ENCODE data around the gene AVL9. TPM values are rescaled to one million over a fixed set of nuclear protein-coding genes. Genes with fewer than 3 reads are reported as not detected.
"Not testable (repeated sequence)": the region's sequence is repeated elsewhere in the genome, so short reads cannot be mapped to it uniquely, and the experiment has no call there.

Gene AVL9
- 10 to 100 TPM; 27.2 to 33.1 (median 29.8) TPM for polyA plus RNA-seq (ENCODE audit: insufficient read length in 3 of 3)
- long read RNA-seq, donor 1, full-length matches to known transcripts = 2 of 2 reads
- long read RNA-seq, donor 1, partial matches to known transcripts = 0 of 2 reads
- long read RNA-seq, donor 1, other reads (novel, unspliced or antisense) = 0 of 2 reads
- long read RNA-seq, donor 2 = 0 reads
- long read RNA-seq, donor 3, full-length matches to known transcripts = 1 of 1 reads
- long read RNA-seq, donor 3, partial matches to known transcripts = 0 of 1 reads
- long read RNA-seq, donor 3, other reads (novel, unspliced or antisense) = 0 of 1 reads
- long read RNA-seq, donor 4, full-length matches to known transcripts = 2 of 2 reads
- long read RNA-seq, donor 4, partial matches to known transcripts = 0 of 2 reads
- long read RNA-seq, donor 4, other reads (novel, unspliced or antisense) = 0 of 2 reads
- long read RNA-seq, donor 5 = 0 reads
- long read RNA-seq, donor 6, full-length matches to known transcripts = 3 of 3 reads
- long read RNA-seq, donor 6, partial matches to known transcripts = 0 of 3 reads
- long read RNA-seq, donor 6, other reads (novel, unspliced or antisense) = 0 of 3 reads
- long read RNA-seq, donor 7, full-length matches to known transcripts = 3 of 3 reads
- long read RNA-seq, donor 7, partial matches to known transcripts = 0 of 3 reads
- long read RNA-seq, donor 7, other reads (novel, unspliced or antisense) = 0 of 3 reads
- long read RNA-seq, donor 8 = 0 reads
- long read RNA-seq, donor 9, full-length matches to known transcripts = 1 of 1 reads
- long read RNA-seq, donor 9, partial matches to known transcripts = 0 of 1 reads
- long read RNA-seq, donor 9, other reads (novel, unspliced or antisense) = 0 of 1 reads
- long read RNA-seq, donor 10 = 0 reads
- long read RNA-seq, donor 11, full-length matches to known transcripts = 3 of 3 reads
- long read RNA-seq, donor 11, partial matches to known transcripts = 0 of 3 reads
- long read RNA-seq, donor 11, other reads (novel, unspliced or antisense) = 0 of 3 reads
- long read RNA-seq, donor 12 = 0 reads
- long read RNA-seq, donor 13 = 0 reads
- long read RNA-seq, donor 14, partial matches to known transcripts = 0 of 1 reads
- long read RNA-seq, donor 14, other reads (novel, unspliced or antisense) = 0 of 1 reads
- long read RNA-seq, donor 15 = 0 reads
- long read RNA-seq, donor 16, full-length matches to known transcripts = 7 of 7 reads
- long read RNA-seq, donor 16, partial matches to known transcripts = 0 of 7 reads
- long read RNA-seq, donor 16, other reads (novel, unspliced or antisense) = 0 of 7 reads

DNA sequence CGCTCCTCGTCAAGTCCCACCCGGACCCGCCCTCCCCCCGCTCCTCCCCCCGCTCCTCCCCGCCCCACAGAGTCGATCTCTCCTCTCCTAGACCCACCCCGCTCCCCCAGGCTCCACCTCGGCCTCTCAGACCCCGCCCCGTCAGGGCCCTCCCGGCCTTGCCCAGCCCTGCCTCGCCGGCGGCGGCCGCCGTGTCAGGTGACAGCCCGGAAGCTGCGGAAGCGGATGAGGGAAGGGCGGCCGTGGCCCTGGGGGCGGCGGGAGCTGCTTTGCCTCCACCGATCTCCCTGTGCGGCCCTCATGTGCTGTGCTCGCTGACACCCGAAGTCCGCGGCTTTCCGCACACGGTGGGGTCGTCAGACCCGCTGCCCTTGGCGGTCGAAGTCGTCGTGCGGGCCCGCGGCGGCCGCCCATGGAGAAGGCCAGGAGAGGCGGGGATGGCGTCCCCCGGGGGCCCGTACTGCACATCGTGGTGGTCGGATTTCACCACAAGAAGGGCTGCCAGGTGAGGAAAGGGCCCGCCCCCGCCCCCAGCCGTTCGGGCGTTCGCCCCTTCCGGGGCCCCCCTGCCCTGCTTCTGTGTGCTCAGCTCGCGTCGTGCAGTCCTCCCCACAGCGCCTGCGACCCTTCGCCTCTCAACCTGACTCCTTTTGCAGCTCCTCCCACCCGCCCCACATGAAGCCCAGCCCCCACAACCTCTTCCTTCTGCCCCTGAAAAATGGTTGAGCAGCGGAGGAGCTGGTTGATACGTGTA, at the start of gene AVL9:
TSS of gene AVL9 (plus strand) at position 192 of the 754 bp plus-strand sequence. CDS start at position 413, 221 bp downstream.
- peak; percentile 81 to 96 (median 93) for DNase-seq (ENCODE audit: extremely low read depth in 1 of 11, low read depth in 9 of 11, low spot score in 4 of 11)

DNA sequence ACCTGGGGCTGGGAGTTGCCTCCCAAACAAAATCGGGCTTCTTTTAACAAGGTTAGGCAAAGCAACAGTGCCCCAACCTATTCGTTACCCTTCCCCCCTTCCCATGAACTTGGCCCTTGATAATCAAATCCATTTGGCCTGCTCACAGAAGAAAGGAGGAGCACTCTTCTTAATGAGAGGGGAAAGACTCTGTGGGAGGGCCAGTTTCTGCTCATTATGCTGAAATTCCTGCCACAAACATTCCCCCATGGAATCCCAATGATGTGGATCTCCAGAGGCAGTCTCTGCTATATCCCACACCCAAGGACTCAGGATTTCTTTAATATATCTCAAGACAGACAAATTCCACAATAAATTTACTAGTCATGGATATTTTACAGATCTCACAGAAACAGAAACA, 48.1 kb upstream of the AVL9 start:
- DNase-seq (ENCODE audit: extremely low read depth in 1 of 11, low read depth in 9 of 11, low spot score in 4 of 11) = no peak

DNA sequence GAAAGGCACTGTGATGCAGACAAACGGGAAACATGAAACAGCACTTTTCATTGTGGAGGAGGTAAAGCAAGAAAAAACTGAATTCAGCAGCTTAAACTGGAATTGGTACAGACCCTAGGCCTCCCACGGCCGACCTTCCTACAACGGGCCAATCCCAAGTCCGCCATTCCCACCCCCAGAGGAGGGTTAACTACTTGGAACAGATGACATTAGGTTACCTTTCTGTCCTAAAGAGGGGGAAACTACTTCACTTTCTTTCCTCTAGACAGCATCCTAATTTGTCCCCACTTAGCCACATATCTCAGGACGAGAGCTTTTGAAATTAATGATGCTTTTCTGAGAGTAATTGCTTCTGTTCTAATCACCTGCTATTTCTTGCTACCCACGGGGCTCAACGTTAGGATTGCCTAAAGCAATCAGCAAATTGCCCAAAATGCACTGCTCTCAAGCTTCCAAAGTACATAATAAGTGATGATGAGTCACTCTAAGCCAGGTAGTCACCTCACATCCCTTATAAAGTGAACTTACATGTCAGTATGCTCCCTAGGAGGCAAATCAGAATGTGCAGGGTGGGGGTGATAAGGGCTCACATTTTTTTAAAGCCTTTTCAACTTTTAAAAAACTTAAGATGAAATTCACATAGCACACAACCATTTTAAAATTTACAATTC, 41.8 kb upstream of the AVL9 start:
- no peak for DNase-seq (ENCODE audit: extremely low read depth in 1 of 11, low read depth in 9 of 11, low spot score in 4 of 11)

DNA sequence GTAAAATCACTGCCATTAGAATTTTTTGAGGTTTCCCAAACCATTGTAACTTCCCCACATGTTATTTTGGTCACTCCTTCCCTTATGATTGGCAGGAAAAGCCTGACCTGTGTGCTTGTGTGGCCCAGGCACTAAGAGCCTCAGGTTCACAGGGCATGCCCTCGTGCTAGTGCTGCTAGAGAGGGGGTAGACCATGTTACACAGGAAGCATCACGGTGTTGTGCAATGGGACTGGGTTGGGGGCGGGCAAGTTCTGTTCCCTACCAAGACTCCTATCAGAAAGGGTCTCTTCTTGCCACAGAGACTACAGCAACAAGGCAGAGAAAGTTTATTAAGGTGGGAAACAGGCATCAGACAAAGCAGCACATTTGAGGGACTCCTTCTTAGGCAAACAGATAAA, 37.3 kb upstream of the AVL9 start:
- no peak for DNase-seq (ENCODE audit: extremely low read depth in 1 of 11, low read depth in 9 of 11, low spot score in 4 of 11)

DNA sequence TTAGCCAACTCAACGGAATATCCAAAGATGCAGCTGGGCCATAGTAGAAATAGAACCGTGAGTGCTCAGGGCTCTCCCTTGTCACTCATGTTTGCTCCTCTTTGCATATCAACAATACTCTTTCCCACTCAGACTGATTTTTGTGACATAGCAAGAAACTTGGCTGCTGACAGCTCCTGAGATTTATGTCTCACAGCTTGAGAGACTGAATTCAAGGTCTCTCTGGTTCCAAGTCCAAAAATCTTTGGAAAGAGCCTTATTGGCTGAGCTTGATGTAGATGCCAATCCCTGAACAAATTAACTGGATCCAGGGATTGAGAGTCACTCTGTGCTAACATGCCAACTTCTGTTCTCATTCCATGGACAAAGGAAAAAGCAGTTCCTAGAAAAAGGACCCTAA, 35.5 kb upstream of the AVL9 start:
- DNase-seq (ENCODE audit: extremely low read depth in 1 of 11, low read depth in 9 of 11, low spot score in 4 of 11) = no peak

DNA sequence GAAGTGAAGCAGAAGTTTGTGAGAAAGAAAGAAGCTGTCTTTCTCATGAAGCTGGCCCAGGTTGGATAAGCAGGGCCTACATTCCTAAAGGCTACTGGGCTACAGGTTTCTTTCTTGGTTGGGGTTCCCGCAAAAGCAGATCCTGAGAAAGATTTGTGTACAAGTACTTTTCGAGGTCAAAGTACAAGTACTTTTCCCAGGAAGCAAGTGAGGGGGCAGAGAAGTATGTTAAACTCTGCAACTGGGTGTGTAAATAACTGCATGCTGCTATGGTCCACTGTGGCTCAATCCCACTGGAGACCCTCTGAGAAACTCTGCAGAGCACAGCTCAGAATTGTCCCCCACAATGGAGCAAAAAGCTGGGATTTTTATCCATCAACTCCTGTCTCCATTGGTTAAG, 33.8 kb upstream of the AVL9 start:
- no peak for DNase-seq (ENCODE audit: extremely low read depth in 1 of 11, low read depth in 9 of 11, low spot score in 4 of 11)

DNA sequence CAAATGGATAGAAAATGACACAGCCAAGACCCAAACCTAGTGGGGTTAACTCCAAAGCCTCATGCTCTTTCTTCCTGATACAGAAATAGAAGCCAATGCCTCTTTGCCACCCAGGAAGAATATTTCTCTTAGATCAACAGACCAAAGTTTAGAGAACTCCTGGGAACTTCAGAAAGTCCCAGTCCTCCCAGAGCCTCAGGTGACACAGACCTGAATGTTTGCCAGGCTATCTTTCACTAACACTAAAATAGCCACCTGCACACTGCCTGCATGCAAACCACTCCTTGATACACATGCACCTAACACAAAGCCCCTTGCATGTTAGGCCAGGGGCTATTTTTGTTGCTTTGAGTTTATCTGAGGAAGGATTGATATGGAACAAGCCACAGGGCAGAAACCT, 32.8 kb upstream of the AVL9 start:
- no peak for DNase-seq (ENCODE audit: extremely low read depth in 1 of 11, low read depth in 9 of 11, low spot score in 4 of 11)

DNA sequence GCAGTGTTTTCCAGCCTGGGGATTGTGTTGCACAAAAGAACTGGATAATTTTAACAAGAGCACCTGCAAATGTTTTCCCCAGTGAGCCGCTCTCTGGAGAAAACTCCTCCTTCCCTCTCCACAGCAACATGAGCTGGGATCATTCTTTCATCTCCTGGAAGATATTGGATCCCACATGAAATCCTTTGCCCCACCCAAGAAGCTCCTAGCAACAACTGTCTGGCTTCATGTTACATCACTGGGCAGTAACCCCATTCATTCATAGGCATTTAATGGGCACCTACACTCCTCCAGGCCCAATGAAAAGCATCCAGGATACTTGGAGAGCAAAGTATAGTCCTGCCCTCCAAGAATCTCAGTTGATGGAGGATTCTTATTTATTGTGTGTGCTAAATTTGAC, 32.3 kb upstream of the AVL9 start:
- DNase-seq (ENCODE audit: extremely low read depth in 1 of 11, low read depth in 9 of 11, low spot score in 4 of 11) = no peak

DNA sequence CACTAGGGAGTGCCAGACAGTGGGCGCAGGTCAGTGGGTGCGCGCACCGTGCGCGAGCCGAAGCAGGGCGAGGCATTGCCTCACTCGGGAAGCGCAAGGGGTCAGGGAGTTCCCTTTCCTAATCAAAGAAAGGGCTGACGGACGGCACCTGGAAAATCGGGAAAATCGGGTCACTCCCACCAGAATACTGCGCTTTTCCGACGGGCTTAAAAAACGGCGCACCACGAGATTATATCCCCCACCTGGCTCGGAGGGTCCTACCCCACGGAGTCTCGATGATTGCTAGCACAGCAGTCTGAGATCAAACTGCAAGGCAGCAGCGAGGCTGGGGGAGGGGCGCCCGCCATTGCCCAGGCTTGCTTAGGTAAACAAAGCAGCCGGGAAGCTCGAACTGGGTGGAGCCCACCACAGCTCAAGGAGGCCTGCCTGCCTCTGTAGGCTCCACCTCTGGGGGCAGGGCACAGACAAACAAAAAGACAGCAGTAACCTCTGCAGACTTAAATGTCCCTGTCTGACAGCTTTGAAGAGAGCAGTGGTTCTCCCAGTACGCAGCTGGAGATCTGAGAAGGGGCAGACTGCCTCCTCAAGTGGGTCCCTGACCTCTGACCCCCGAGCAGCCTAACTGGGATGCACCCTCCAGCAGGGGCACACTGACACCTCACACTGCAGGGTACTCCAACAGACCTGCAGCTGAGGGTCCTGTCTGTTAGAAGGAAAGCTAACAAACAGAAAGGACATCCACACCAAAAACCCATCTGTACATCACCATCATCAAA, 30.5 kb upstream of the AVL9 start:
- DNase-seq (ENCODE audit: extremely low read depth in 1 of 11, low read depth in 9 of 11, low spot score in 4 of 11) = not testable (repeated sequence)

DNA sequence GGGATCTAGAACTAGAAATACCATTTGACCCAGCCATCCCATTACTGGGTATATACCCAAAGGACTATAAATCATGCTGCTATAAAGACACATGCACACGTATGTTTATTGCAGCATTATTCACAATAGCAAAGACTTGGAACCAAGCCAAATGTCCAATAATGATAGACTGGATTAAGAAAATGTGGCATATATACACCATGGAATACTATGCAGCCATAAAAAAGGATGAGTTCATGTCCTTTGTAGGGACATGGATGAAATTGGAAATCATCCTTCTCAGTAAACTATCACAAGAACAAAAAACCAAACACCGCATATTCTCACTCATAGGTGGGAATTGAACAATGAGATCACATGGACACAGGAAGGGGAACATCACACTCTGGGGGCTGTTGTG, 25.3 kb upstream of the AVL9 start:
- DNase-seq (ENCODE audit: extremely low read depth in 1 of 11, low read depth in 9 of 11, low spot score in 4 of 11) = not testable (repeated sequence)

DNA sequence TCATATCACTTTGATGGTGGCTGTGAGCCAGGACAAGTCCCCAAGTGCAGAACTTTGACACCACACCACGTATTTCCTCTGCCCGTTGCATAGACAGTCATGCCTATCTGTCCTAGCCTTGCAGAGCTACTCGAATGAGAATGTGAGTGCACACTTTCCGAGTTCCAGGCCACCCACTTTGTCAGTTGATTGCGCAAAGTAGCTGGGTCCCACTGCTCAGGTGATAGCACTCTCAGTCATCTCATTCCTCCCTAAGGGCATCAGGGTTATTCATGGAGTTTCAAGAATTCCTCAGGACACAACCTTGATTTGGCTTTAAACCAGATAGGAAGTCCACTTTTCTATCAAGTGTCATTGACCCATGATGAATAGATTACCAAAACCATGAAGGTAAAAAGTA, 24.4 kb upstream of the AVL9 start:
- DNase-seq (ENCODE audit: extremely low read depth in 1 of 11, low read depth in 9 of 11, low spot score in 4 of 11) = no peak

DNA sequence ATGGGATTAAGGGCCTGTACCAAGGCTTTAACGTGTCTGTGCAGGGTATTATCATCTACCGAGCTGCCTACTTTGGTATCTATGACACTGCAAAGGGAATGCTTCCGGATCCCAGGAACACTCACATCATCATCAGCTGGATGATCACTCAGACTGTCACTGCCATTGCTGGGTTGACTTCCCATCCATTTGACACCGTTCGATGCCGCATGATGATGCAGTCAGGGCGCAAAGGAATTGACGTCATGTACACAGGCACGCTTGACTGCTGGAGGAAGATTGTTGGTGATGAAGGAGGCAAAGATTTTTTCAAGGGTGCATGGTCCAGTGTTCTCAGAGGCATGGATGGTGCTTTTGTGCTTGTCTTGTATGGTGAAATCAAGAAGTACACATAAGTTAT, 23.3 kb upstream of the AVL9 start:
- DNase-seq (ENCODE audit: extremely low read depth in 1 of 11, low read depth in 9 of 11, low spot score in 4 of 11) = no peak

DNA sequence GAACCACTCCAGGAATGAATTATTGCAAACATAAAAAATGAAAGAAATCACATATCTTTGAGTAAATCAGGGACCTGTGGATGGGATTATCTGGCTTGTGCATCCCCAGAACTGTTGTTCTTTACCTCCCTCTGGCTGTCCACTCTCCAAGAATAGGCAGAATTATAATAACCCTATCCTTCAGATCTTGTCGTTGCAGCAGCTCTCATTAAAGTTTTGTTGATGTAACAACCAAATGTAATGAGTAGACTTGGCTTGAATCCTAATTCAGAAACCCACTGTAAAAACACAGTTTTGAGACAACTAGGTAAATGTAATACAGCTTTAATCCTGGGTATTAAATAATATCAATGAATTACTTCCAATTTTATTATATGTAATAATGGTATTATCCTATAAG, 21.3 kb upstream of the AVL9 start:
- DNase-seq (ENCODE audit: extremely low read depth in 1 of 11, low read depth in 9 of 11, low spot score in 4 of 11) = no peak

DNA sequence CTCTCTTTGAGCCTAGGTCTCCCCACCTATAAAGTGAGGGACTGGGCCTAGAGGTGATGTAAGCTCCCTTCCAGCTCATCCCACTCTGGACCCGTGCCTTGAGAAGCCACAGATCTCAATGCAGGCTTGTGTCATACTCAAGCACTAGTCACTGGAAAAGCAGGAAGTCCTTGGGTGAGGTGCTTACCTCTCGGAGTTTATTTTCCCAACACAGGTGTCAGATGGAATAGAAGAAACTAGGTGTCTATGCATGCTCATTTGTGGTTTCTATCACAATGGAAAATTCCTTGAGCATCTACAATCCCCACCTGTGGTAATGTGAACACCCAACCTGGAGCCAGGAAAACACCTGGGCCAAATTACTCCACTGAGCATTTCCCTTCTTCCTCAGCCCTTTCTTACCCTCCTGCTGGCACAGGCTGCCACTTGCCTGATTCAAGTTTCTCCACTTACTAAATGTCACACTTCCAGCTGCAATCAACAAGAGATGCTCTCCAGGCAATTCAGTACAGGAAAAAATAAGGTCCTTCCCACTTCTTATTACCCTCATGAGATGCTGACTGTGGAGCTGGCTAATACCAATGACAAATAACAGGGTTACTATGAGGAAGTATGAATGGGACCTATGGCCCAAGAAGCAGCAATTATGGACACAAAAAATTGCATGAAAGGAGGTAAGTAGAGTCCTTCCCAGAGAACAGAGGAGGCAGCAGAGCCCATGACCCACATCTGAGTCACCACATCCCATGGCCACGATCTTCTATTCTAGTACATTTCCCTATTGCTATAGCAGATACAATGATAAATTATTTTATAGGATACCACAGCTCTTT, 18.3 kb upstream of the AVL9 start:
- DNase-seq (ENCODE audit: extremely low read depth in 1 of 11, low read depth in 9 of 11, low spot score in 4 of 11) = no peak

DNA sequence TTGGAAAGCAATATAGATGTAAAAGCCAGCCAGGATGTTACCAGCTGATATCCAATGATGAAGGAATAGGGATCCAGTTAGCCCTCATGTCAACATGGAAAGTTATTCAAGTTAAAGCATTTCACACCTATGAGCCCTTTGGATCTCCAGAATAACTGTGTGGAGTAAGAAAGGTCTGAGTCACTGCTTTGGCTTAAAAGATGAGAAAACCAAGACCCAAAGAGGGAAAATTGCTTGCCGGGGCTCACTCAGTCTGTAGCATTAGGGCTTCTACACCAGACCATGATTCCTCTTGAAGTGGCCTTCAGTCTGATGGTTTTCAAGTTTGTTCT, 17.7 kb upstream of the AVL9 start:
- no peak for DNase-seq (ENCODE audit: extremely low read depth in 1 of 11, low read depth in 9 of 11, low spot score in 4 of 11)

DNA sequence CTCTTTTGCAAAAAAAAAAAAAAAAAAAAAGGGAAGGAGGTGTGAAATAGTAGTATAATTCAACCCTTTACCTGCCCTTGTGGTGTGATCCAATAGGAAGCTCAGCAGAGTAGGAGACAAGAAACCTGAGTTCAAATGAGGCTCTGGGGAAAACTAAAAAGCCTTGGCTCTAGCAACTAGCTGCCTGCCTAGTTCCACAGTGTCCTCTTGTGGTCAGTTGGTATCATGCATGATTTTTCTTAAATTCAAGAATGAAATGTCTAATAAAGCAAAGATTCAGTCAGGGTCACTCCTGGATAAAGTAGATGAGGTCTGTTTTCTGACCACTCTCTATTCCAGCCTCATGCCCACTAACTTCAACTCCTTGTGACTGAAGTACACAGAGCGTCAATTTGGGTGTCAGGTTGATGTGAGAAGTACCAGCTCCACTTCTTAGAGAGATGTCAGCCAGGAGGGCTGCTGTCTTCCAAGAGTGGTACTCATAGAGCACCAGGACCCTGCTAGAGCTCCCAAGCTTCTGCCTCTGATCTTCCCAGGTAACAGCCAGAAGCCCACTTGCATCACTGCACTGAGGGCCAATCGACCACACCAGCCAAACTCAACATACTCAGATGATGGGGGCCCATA, 15.6 kb upstream of the AVL9 start:
- DNase-seq (ENCODE audit: extremely low read depth in 1 of 11, low read depth in 9 of 11, low spot score in 4 of 11) = peak in 1 of 11 donors; percentile 23
